HG03565 (cell line): ENCODE data around the gene KIF5C.

Source experiments
- ATAC-seq: cut with Tn5 transposase; IDR thresholded peaks from one replicate; pipeline ENCODE4 v1.9.1; 2021; ENCODE audit warnings: mild to moderate bottlenecking, moderate library complexity; ENCODE audit not compliant: unreplicated experiment

Gene KIF5C

DNA sequence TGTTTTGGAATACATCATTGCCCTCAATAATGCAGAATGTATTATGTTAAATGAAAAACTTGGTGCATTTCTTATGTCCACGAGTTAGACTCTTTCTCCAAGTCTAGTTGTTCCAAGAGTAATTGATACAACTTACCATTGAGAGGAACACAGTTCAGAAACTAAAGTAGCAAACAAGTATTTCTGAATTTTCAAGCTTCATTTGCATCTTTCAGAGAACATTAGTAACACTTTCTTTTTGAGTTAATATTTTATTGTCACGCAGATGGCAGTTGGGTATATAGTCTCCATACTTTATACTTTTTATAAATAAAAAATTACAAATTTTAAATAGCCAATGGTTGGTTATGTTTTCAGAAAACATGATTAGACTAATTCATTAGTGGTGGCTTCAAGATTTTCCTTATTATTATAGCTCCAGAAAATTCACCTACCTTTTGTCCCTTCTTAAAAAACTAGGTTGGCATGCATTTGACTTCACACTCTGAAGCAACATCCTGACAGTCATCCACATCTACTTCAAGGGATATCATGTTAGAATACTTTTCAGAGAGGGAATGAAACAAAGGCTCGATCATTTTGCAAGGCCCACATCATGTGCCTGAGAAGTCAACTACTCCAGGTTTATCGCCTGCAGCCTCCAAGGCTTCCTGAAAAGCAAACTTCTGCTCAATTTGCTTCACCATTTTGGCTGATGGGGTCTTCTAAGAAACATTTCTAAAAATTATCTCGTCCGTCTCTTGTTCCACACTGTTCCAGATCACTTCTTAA is 193.4 kb downstream of the KIF5C start:
- ATAC-seq = no peak

DNA sequence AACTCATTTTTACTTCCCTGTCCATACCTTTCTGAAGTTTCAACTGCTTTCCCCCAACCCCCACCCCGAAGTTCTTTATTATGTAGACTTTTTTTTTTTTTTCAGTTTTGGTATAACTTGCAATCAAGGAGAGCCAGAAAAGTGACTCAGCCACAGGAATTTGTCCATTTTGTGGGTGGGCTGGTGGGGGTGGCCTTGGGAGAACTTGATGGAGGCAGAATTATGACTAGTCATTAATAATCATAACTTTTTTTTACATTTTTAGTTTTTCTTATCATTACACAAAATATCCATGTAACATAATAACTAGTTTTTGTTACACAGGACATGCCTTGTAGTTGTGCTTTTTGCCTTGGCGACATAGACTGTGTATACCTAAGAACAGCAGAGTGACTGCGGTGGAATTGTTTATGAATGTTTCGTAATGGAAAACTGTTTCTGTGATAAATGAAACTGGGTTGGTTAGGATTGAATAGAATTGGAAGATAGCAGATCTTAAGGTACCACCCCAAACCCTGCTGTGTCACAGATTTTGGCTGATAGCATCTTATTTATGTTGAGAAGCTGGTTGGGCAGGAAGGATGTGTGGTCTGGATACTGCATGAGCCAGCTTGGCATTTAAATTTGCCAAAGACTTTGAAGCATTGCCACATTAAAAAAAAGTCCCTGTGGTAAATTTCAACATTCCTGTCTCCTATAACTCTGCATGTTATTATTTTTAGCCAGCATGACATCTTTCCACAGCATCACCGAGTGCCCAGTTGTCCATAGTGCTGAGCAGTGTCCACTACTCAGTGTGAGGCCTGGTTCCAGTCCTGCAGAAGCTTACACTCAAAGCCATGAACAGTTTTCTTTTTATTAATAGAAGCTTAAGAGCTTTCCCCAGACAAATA is 194.2 kb downstream of the KIF5C start:
- ATAC-seq = no peak

DNA sequence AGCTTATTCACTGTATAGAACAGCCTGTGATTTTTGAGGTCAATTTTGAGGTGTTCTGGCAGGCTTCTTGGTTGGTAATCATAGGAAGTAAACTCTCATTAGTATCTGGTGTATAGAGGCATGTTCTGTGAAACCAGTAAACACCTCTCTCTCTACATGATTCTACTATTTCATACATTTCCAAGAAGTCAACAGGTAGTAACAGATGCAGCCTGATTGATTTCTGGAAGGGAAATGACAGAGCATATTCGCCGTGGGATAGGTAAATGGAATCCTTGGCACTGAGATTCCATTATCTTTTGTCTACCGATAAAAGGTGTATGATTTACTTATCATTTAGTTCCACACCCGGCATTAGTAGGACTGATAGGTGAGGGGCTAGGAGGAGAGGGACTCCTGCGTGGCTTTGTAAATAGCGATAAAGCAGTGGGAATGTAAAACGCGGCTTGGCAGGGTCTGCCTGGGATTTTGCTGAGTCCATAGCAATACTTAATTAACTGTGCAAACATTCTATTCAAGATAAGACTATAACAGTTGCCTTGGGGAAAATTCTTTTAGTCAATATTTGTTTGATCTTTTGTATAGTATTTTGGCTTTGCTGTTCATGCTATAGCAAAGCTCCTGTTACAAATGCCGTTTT is 195.8 kb downstream of the KIF5C start:
- no peak for ATAC-seq

GRCh38 chr2:149075105-149075504 is 200.1 kb downstream of the KIF5C start:
- no peak for ATAC-seq

GRCh38 chr2:149075853-149076252 is 200.8 kb downstream of the KIF5C start:
- ATAC-seq = no peak
